HG03095 (cell line): Measurements from ENCODE around the gene S100A11.
"Not testable (repeated sequence)": the region's sequence is repeated elsewhere in the genome, so short reads cannot be mapped to it uniquely, and the experiment has no call there.

Source experiments
- ATAC-seq: cut with Tn5 transposase; IDR thresholded peaks from one replicate; pipeline ENCODE4 v1.9.1; 2021; ENCODE audit warnings: moderate library complexity; ENCODE audit not compliant: unreplicated experiment

S100A11 gene

GRCh38 chr1:152036267-152037216, at the start of gene S100A11:
S100A11 (minus strand) TSS chr1:152037004; CDS start chr1:152036915, 89 bp downstream.
- ATAC-seq = peak; percentile 42

- no peak for ATAC-seq
Observed at GRCh38 chr1:152084853-152085252, 48.0 kb upstream of the S100A11 start.

- ATAC-seq = not testable (repeated sequence)
Observed at GRCh38 chr1:152081026-152081425, 44.2 kb upstream of the S100A11 start.

GRCh38 chr1:152080494-152080893, 43.7 kb upstream of the S100A11 start:
- ATAC-seq = not testable (repeated sequence)

- no peak for ATAC-seq
Observed at GRCh38 chr1:152078831-152079441, 42.1 kb upstream of the S100A11 start.

- ATAC-seq = no peak
Observed at GRCh38 chr1:152072311-152072710, 35.5 kb upstream of the S100A11 start.

GRCh38 chr1:152071123-152071522, 34.3 kb upstream of the S100A11 start:
- no peak for ATAC-seq

GRCh38 chr1:152067929-152068328, 31.1 kb upstream of the S100A11 start:
- no peak for ATAC-seq

- ATAC-seq = no peak
Observed at GRCh38 chr1:152067150-152067549, 30.3 kb upstream of the S100A11 start.

GRCh38 chr1:152061952-152062351, 25.1 kb upstream of the S100A11 start:
- no peak for ATAC-seq

- no peak for ATAC-seq
Observed at GRCh38 chr1:152053375-152053774, 16.6 kb upstream of the S100A11 start.

- no peak for ATAC-seq
Observed at GRCh38 chr1:152052606-152053005, 15.8 kb upstream of the S100A11 start.

GRCh38 chr1:152050886-152051675, 14.3 kb upstream of the S100A11 start:
- no peak for ATAC-seq

GRCh38 chr1:152049291-152050083, 12.7 kb upstream of the S100A11 start:
- ATAC-seq = no peak

GRCh38 chr1:152048416-152049009, 11.7 kb upstream of the S100A11 start:
- ATAC-seq = peak; percentile 3

- peak; percentile 90 for ATAC-seq
Observed at GRCh38 chr1:152047730-152048415, 11.1 kb upstream of the S100A11 start.

GRCh38 chr1:152047413-152047729, 10.6 kb upstream of the S100A11 start:
- no peak for ATAC-seq

- no peak for ATAC-seq
Observed at GRCh38 chr1:152044386-152044785, 7.6 kb upstream of the S100A11 start.

GRCh38 chr1:152043870-152044269, 7.1 kb upstream of the S100A11 start:
- no peak for ATAC-seq

GRCh38 chr1:152042030-152042429, 5.2 kb upstream of the S100A11 start:
- ATAC-seq = no peak
